ENCODE data around the gene GRIK4. TPM values are rescaled to one million over a fixed set of nuclear protein-coding genes. Genes with fewer than 3 reads are reported as not detected.

GRIK4 gene
- total RNA-seq, 1 donor from 2014 or later = 0.36 TPM

DNA sequence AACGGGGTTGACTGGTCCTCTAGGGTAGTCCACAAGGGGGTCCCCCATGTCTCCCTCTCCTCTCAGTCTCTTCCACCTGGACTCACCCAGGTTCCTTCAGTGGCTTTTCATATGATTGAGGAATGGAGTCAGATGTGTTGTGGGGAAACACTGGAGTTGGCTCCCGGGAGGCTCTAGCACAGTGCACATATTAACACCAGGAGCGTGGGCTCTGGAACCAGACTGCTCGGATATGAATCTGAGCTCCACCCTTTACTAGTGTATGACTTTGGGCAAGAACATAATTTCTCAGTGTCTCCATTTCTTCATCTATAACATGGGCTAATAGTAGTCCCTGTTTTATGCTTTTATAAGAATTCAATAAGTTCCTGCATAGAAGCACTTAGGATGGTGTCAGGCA is 157.0 kb downstream of the GRIK4 start:
- H3K9ac ChIP-seq = no peak overlapping the region
- no peaks in the 10 kb centered on the region for H3K79me2 ChIP-seq (ENCODE audit: low read depth)
- TF ChIP-seq EZH2 (IDR thresholded peaks at IDR 0.05) (no peak), EZH2phosphoT487 (IDR thresholded peaks at IDR 0.05) (no peak)
- Mint-ChIP-seq H3K36me3 (no peaks in the 10 kb centered on the region), H3K4me3 (no peak overlapping the region), H3K9me3 (peaks cover 3% of the 10 kb centered on the region), H3K4me1 (peaks cover 3% of the 10 kb centered on the region), H3K27me3 (ENCODE audit: insufficient read depth, low read depth) (peaks cover 5% of the 10 kb centered on the region), H3K27ac (no peak overlapping the region)
- no peaks in the 10 kb centered on the region for H3K36me3 ChIP-seq
- H4K20me1 ChIP-seq (ENCODE audit: low read depth) = no peaks in the 10 kb centered on the region
- no peak overlapping the region for H3K4me3 ChIP-seq
- H3K4me2 ChIP-seq = no peak overlapping the region
- H3F3A ChIP-seq (ENCODE audit: low read depth) = no peaks in the 10 kb centered on the region
- no peak overlapping the region for H2AFZ ChIP-seq (replicated peaks)
- peaks cover 5% of the 10 kb centered on the region for H3K27me3 ChIP-seq
- H3K9me3 ChIP-seq (ENCODE audit: low read depth) = no peaks in the 10 kb centered on the region
- no peak overlapping the region for H3K27ac ChIP-seq
- DNase-seq (ENCODE audit: low spot score) = no peak
- no peaks in the 10 kb centered on the region for H3K4me1 ChIP-seq

DNA sequence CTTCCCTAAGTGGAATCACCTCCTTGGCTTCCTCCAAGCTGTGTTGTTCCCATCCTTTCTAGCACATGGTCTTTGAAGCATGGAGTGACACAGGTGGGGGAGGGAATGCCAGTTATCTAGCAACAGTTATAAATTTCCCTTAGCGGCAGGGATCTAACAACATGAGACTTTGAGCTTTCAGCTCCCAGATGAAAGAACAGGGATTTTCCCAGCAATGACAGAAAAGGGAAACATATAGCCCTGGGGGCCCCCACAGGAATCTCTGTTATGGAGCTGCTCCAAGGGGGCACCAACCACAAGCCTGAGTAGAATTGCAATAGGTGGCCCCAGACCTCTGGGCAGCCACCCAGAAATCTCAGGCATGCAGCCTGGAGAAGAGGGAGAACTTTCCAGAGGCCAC is 163.0 kb downstream of the GRIK4 start:
- H3K36me3 ChIP-seq = no peaks in the 10 kb centered on the region
- H3K27me3 ChIP-seq = no peaks in the 10 kb centered on the region
- H3K9me3 Mint-ChIP-seq = peaks cover 3% of the 10 kb centered on the region
- H3K79me2 ChIP-seq (ENCODE audit: low read depth) = no peaks in the 10 kb centered on the region
- no peak overlapping the region for H3K4me3 ChIP-seq
- no peak for TF ChIP-seq EZH2phosphoT487 (IDR thresholded peaks at IDR 0.05)
- no peak for TF ChIP-seq CTCF (IDR thresholded peaks at IDR 0.05)
- no peak for TF ChIP-seq EZH2 (IDR thresholded peaks at IDR 0.05)
- H4K20me1 ChIP-seq (ENCODE audit: low read depth) = no peaks in the 10 kb centered on the region
- H3K27me3 Mint-ChIP-seq (ENCODE audit: insufficient read depth, low read depth) = peaks cover 9% of the 10 kb centered on the region
- H3K4me1 Mint-ChIP-seq = peaks cover 3% of the 10 kb centered on the region
- H3K9ac ChIP-seq = no peak overlapping the region
- no peak overlapping the region for H3K4me3 Mint-ChIP-seq
- H2AFZ ChIP-seq (replicated peaks) = no peak overlapping the region
- no peaks in the 10 kb centered on the region for H3K36me3 Mint-ChIP-seq
- no peak overlapping the region for H3K4me2 ChIP-seq
- H3F3A ChIP-seq (ENCODE audit: low read depth) = no peaks in the 10 kb centered on the region
- H3K27ac ChIP-seq = no peak overlapping the region
- no peak overlapping the region for H3K27ac Mint-ChIP-seq
- H3K4me1 ChIP-seq = no peaks in the 10 kb centered on the region
- DNase-seq (ENCODE audit: low spot score) = no peak
- no peaks in the 10 kb centered on the region for H3K9me3 ChIP-seq (ENCODE audit: low read depth)

DNA sequence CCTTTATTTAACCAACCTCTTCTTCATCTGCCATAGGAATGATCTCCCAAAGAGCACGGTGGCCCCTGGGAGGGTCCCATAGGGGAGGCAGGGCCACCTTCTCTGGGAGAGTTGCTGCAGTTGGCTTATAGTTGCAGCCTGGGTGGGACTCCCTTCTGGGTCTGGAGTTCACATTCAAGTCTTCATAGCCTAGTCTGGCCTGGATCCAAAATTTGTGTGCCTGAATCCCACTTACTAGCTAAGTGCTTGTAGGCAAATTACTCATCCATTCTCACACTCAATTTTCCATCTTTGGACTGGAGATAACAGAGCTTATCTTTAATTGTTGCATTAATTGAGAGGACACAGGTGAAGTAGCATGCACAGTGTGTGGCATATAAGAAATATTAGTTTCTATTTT is 163.6 kb downstream of the GRIK4 start:
- Histone ChIP-seq H3K27me3 (no peaks in the 10 kb centered on the region), H3K4me2 (no peak overlapping the region), H3K4me3 (no peak overlapping the region), H3K9me3 (ENCODE audit: low read depth) (no peaks in the 10 kb centered on the region), H3K79me2 (ENCODE audit: low read depth) (no peaks in the 10 kb centered on the region), H4K20me1 (ENCODE audit: low read depth) (no peaks in the 10 kb centered on the region), H2AFZ (replicated peaks) (no peak overlapping the region), H3F3A (ENCODE audit: low read depth) (no peaks in the 10 kb centered on the region), H3K4me1 (no peaks in the 10 kb centered on the region), H3K27ac (no peak overlapping the region), H3K9ac (no peak overlapping the region), H3K36me3 (no peaks in the 10 kb centered on the region)
- no peak overlapping the region for H3K27ac Mint-ChIP-seq
- H3K27me3 Mint-ChIP-seq (ENCODE audit: insufficient read depth, low read depth) = peaks cover 10% of the 10 kb centered on the region
- peaks cover 3% of the 10 kb centered on the region for H3K4me1 Mint-ChIP-seq
- H3K36me3 Mint-ChIP-seq = no peaks in the 10 kb centered on the region
- TF ChIP-seq EZH2 (IDR thresholded peaks at IDR 0.05) = no peak
- no peak for TF ChIP-seq EZH2phosphoT487 (IDR thresholded peaks at IDR 0.05)
- no peak for TF ChIP-seq CTCF (IDR thresholded peaks at IDR 0.05)
- H3K4me3 Mint-ChIP-seq = no peak overlapping the region
- DNase-seq (ENCODE audit: low spot score) = no peak
- H3K9me3 Mint-ChIP-seq = peaks cover 3% of the 10 kb centered on the region

DNA sequence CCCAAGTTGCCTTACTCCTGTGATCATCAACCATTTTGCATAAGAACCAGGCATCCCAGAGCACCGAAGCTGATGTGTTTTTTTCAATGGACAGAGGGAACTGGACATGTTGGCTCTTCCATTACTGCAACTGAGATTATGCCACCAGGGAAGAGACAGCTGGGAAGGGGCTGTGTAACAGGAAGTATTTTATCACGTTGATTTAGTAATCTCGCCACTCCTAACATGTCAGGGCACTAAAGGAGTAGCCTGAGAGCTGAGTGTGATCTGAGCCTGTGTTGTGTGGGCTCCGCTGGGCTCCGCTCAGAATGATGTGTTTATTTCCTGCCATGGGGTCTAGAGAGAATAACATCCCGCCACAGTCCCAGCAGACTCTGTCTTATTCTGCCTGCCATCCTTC is 165.4 kb downstream of the GRIK4 start:
- no peak for DNase-seq (ENCODE audit: low spot score)
- Histone ChIP-seq H3K27ac (no peak overlapping the region), H3K4me3 (no peak overlapping the region), H3K36me3 (no peaks in the 10 kb centered on the region), H3K79me2 (ENCODE audit: low read depth) (no peaks in the 10 kb centered on the region), H3K27me3 (no peaks in the 10 kb centered on the region), H3K4me1 (peaks cover 7% of the 10 kb centered on the region), H3K9me3 (ENCODE audit: low read depth) (no peaks in the 10 kb centered on the region), H2AFZ (replicated peaks) (no peak overlapping the region), H4K20me1 (ENCODE audit: low read depth) (no peaks in the 10 kb centered on the region), H3K9ac (no peak overlapping the region), H3F3A (ENCODE audit: low read depth) (peaks cover 7% of the 10 kb centered on the region), H3K4me2 (no peak overlapping the region)
- peaks cover 12% of the 10 kb centered on the region for H3K27me3 Mint-ChIP-seq (ENCODE audit: insufficient read depth, low read depth)
- no peak overlapping the region for H3K27ac Mint-ChIP-seq
- H3K4me1 Mint-ChIP-seq = peaks cover 14% of the 10 kb centered on the region
- no peak overlapping the region for H3K4me3 Mint-ChIP-seq
- no peaks in the 10 kb centered on the region for H3K9me3 Mint-ChIP-seq
- no peaks in the 10 kb centered on the region for H3K36me3 Mint-ChIP-seq
- TF ChIP-seq CTCF (IDR thresholded peaks at IDR 0.05) = no peak
